Measurements from ENCODE around the gene QRFP.
"Not testable (repeated sequence)": the region's sequence is repeated elsewhere in the genome, so short reads cannot be mapped to it uniquely, and the experiment has no call there.

DNA sequence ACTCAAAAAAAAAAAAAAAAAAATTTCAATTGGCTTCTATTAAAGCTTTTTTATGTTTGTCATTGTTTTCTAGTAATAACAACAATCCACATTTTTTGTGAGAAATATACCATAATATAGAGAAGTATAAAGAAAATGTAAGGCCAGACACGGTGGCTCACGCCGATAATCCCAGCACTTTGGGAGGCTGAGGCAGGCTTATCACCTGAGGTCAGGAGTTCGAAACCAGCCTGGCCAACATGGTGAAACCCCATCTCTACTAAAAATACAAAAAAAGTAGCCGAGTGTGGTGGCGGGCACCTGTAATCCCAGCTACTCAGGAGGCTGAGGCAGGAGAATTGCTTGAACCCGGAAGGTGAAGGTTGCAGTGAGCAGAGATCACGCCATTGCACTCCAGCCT, 48.1 kb downstream of the QRFP start:
- TF ChIP-seq, protein P1, sequence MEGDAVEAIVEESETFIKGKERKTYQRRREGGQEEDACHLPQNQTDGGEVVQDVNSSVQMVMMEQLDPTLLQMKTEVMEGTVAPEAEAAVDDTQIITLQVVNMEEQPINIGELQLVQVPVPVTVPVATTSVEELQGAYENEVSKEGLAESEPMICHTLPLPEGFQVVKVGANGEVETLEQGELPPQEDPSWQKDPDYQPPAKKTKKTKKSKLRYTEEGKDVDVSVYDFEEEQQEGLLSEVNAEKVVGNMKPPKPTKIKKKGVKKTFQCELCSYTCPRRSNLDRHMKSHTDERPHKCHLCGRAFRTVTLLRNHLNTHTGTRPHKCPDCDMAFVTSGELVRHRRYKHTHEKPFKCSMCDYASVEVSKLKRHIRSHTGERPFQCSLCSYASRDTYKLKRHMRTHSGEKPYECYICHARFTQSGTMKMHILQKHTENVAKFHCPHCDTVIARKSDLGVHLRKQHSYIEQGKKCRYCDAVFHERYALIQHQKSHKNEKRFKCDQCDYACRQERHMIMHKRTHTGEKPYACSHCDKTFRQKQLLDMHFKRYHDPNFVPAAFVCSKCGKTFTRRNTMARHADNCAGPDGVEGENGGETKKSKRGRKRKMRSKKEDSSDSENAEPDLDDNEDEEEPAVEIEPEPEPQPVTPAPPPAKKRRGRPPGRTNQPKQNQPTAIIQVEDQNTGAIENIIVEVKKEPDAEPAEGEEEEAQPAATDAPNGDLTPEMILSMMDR (IDR thresholded peaks at IDR 0.05), result not testable (repeated sequence)
- TF ChIP-seq ZFX (IDR thresholded peaks at IDR 0.05; ENCODE audit: borderline replicate concordance), result not testable (repeated sequence)

Measured in 22Rv1 (cell line).